ENCODE data around the gene NFAT5.

DNA sequence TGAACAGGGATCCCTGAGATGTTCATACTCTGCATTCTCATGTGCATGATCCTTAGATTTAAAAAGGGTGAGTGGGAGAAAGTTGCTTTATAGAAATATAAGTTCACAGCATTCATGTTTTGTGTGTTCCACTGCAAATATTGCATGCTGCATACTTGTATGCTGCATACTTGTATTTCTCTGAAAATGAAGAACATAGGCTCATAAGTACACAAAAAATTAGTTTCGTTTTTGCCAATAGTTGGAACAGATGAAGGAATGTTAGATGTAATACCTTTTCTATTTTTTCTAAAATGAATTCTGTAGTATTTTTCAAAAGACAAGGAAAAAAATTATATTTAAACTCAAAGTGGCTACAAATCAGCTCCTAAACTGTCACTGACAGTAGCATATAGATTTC, 79.0 kb downstream of the NFAT5 start:
- TF ChIP-seq CTCF (conservative IDR thresholded peaks at IDR 0.05) (no peak), EZH2 (IDR thresholded peaks at IDR 0.05; ENCODE audit: low read depth) (no peak)

Measured in PC-9 (cell line).